Measurements from ENCODE around the gene IL37.

IL37 gene

DNA sequence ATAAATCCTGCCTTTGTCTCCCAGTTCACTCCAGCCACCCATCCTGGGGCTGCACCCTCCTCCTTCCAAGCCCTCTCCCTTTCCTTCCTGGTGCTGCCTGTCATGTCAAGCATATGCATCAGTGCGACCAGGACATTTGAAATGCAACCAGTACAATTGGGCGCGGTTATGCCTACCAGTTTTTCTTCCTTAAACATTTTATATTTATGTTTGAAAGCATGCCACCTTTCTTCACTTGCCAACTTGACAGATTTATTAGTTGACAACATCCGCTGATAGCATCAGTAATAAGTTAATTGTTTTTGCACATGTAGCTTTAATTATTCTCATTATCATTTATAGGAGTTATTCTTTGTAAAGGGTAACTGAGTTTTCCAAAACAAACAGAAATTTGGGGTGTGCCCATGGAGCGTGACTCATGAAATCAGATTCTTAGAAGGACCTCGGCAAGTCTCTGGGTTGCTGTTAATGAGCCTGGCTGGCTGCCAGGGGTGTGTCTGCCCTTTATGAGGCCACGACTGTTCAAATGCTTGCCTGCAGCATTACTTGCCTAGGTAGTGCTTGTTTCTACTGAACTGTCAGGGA, 41.6 kb upstream of the IL37 start:
- H4K20me1 ChIP-seq (ENCODE audit: insufficient read depth), result no peaks in the 10 kb centered on the region
- H3K27ac ChIP-seq, result no peak overlapping the region
- TF ChIP-seq, protein P1, sequence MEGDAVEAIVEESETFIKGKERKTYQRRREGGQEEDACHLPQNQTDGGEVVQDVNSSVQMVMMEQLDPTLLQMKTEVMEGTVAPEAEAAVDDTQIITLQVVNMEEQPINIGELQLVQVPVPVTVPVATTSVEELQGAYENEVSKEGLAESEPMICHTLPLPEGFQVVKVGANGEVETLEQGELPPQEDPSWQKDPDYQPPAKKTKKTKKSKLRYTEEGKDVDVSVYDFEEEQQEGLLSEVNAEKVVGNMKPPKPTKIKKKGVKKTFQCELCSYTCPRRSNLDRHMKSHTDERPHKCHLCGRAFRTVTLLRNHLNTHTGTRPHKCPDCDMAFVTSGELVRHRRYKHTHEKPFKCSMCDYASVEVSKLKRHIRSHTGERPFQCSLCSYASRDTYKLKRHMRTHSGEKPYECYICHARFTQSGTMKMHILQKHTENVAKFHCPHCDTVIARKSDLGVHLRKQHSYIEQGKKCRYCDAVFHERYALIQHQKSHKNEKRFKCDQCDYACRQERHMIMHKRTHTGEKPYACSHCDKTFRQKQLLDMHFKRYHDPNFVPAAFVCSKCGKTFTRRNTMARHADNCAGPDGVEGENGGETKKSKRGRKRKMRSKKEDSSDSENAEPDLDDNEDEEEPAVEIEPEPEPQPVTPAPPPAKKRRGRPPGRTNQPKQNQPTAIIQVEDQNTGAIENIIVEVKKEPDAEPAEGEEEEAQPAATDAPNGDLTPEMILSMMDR (conservative IDR thresholded peaks at IDR 0.05; ENCODE audit: low read depth, low read length), result no peak
- H3K4me2 ChIP-seq, result no peak overlapping the region
- H3K27me3 ChIP-seq (ENCODE audit: insufficient read depth, low read depth), result no peaks in the 10 kb centered on the region
- H3K79me2 ChIP-seq (ENCODE audit: insufficient read depth, low read depth), result no peaks in the 10 kb centered on the region
- H3K4me1 ChIP-seq (ENCODE audit: low read depth, poor library complexity, severe bottlenecking), result no peaks in the 10 kb centered on the region
- no peak overlapping the region for H3K4me3 ChIP-seq (IDR thresholded peaks at IDR 0.05; ENCODE audit: insufficient read depth, low read depth, low read length)
- no peak overlapping the region for H3K9ac ChIP-seq
- no peaks in the 10 kb centered on the region for H3K36me3 ChIP-seq (ENCODE audit: insufficient read depth)
- no peak overlapping the region for H2AFZ ChIP-seq (ENCODE audit: low read depth)

DNA sequence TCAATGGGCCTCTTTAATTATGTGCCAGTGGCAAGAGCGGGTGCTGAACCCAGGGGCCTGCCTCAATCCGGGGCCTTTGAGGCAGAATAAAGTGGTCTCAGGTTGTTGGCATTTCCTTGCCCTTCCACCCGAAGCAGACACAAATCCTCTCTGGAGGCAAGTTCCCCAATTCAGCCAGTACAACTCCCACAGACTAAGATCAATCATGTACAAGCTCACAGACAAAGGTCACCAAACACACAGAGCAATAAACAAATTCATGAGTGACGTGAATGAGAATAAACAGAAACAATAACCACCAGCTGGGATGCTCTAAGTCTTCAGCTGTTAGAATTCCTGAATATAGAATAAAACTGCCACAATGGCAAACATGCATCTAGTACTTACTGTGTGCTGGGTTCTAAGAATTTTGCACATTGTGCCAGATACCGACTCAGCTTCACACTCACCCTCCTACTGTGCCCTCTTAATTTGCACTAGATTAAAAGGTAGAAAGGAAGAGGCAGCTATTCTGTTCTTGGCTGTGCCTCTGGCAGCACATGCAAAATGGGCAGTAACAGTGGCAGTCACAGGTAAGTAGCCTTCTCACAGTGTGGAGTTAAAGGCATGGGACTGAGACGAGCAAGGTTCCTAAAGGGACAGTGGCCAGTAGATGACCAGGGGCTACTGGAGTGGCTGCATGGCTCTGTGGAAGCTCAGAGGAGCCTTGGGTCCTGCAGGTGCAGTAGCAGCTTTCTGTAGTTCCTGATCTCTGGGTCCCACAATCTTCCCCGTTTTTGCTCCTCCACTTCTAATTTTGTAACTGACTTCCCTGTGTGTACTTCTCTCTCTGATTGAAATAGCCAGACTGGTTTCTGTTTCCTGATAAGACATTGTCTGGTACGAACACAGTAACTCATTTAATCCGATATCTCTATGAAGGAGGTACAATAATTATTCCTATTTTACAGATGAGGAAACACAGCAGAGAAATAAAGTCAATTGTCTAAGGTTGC, 39.8 kb upstream of the IL37 start:
- no peaks in the 10 kb centered on the region for H3K4me1 ChIP-seq (ENCODE audit: low read depth, poor library complexity, severe bottlenecking)
- H3K36me3 ChIP-seq (ENCODE audit: insufficient read depth), result no peaks in the 10 kb centered on the region
- no peak overlapping the region for H3K4me2 ChIP-seq
- no peaks in the 10 kb centered on the region for H4K20me1 ChIP-seq (ENCODE audit: insufficient read depth)
- H3K27me3 ChIP-seq (ENCODE audit: insufficient read depth, low read depth), result no peaks in the 10 kb centered on the region
- TF ChIP-seq, protein P1 (conservative IDR thresholded peaks at IDR 0.05; ENCODE audit: low read depth, low read length), result no peak
- no peak overlapping the region for H3K4me3 ChIP-seq (IDR thresholded peaks at IDR 0.05; ENCODE audit: insufficient read depth, low read depth, low read length)
- no peaks in the 10 kb centered on the region for H3K79me2 ChIP-seq (ENCODE audit: insufficient read depth, low read depth)
- no peak overlapping the region for H2AFZ ChIP-seq (ENCODE audit: low read depth)
- no peak overlapping the region for H3K27ac ChIP-seq
- H3K9ac ChIP-seq, result no peak overlapping the region

DNA sequence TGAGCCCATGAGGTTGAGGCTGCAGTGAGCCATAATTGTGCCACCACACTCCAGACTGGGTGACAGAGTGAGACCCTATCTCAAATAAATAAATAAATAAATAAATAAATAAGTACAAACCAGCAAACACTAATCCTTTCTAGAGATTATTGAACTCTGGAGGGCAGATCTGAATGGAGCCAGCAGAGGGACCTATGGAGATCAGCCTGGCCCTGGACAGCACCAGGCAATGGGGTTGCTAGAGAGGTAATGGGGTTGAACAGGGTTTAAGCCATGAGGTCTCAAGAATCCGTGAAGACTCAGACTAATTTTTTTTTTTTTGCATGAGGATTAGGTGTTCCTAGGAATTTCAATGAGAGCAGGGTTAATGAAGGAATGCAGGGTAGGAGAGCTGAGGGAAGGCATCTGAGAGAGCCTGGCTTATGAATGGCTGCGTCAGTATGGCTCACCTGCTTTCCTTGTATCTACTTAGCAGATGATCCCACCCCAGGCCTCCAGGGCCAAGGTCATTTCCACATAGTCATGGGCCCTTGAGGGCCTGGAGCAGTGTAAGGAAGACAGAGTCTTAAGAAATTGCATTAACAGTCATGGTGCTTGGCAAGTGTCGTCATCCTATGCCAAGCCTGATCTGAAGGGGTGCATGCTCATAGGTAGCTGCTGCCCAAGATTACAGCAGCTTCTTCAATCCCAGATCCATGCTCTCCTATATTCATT, 34.6 kb upstream of the IL37 start:
- Histone ChIP-seq H3K79me2 (ENCODE audit: insufficient read depth, low read depth) (no peaks in the 10 kb centered on the region), H3K27me3 (ENCODE audit: insufficient read depth, low read depth) (no peaks in the 10 kb centered on the region), H3K36me3 (ENCODE audit: insufficient read depth) (no peaks in the 10 kb centered on the region), H3K4me3 (IDR thresholded peaks at IDR 0.05; ENCODE audit: insufficient read depth, low read depth, low read length) (no peak overlapping the region), H4K20me1 (ENCODE audit: insufficient read depth) (no peaks in the 10 kb centered on the region), H2AFZ (ENCODE audit: low read depth) (no peak overlapping the region), H3K4me1 (ENCODE audit: low read depth, poor library complexity, severe bottlenecking) (no peaks in the 10 kb centered on the region), H3K27ac (no peak overlapping the region), H3K9ac (no peak overlapping the region), H3K4me2 (no peak overlapping the region)
- TF ChIP-seq, protein P1 (conservative IDR thresholded peaks at IDR 0.05; ENCODE audit: low read depth, low read length), result no peak

DNA sequence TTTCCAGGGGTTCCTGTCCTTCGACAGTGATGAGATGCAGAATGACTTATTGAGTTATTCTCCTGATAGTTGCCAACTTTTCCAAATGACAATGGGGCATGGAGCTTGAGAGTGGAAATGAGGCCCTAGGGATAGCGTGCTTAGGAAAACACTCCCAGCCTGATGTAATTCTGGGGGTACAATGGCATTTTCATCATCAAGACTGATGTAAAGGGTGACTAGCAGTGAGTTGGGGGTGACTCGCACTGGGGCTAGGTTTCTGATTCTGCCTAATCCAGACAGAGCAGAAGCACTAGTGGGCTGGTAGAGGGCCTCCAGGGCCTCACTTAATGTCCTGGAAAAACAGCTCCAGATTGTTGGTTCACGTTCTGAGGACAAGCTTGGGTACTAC, 34.0 kb upstream of the IL37 start:
- Histone ChIP-seq H3K36me3 (ENCODE audit: insufficient read depth) (no peaks in the 10 kb centered on the region), H3K27ac (no peak overlapping the region), H3K4me2 (no peak overlapping the region), H4K20me1 (ENCODE audit: insufficient read depth) (no peaks in the 10 kb centered on the region), H2AFZ (ENCODE audit: low read depth) (no peak overlapping the region), H3K9ac (no peak overlapping the region), H3K4me3 (IDR thresholded peaks at IDR 0.05; ENCODE audit: insufficient read depth, low read depth, low read length) (no peak overlapping the region), H3K4me1 (ENCODE audit: low read depth, poor library complexity, severe bottlenecking) (no peaks in the 10 kb centered on the region), H3K79me2 (ENCODE audit: insufficient read depth, low read depth) (no peaks in the 10 kb centered on the region), H3K27me3 (ENCODE audit: insufficient read depth, low read depth) (no peaks in the 10 kb centered on the region)
- TF ChIP-seq, protein P1 (conservative IDR thresholded peaks at IDR 0.05; ENCODE audit: low read depth, low read length), result no peak

All from KMS-11 (cell line).